ENCODE results near the gene TSPAN8.

The TSPAN8 gene
- total RNA-seq, result 0 reads per million in 3 donors

- Histone ChIP-seq H3K4me1 (ENCODE audit: control insufficient read depth, insufficient read depth, low read length, poor library complexity, severe bottlenecking) (no peaks in the 10 kb centered on the region), H3K27me3 (replicated peaks; ENCODE audit: control insufficient read depth, insufficient read depth, low read length, poor library complexity, severe bottlenecking) (no peaks in the 10 kb centered on the region), H3K27ac (ENCODE audit: insufficient read depth, low read length, poor library complexity, severe bottlenecking) (no peak within 1 kb of the TSS), H3K36me3 (ENCODE audit: control insufficient read depth, insufficient read depth, low read length) (no peaks in the 10 kb centered on the region), H3K4me3 (ENCODE audit: insufficient read depth, low read depth, low read length, poor library complexity, severe bottlenecking) (no peak within 1 kb of the TSS), H3K9me3 (ENCODE audit: control insufficient read depth, low read length) (no peaks in the 10 kb centered on the region)
- DNase-seq, result no peak
These were observed at the start of gene TSPAN8 for GRCh38 chr12:71157601-71158233. Gene TSPAN8 (minus strand): TSS chr12:71157999. CDS start chr12:71157678, 321 bp downstream.

GRCh38 chr12:71201136-71201679, 43.4 kb upstream of the TSPAN8 start:
- no peak for DNase-seq
- no peak overlapping the region for H3K27ac ChIP-seq (ENCODE audit: insufficient read depth, low read length, poor library complexity, severe bottlenecking)
- no peaks in the 10 kb centered on the region for H3K4me1 ChIP-seq (ENCODE audit: control insufficient read depth, insufficient read depth, low read length, poor library complexity, severe bottlenecking)
- no peaks in the 10 kb centered on the region for H3K9me3 ChIP-seq (ENCODE audit: control insufficient read depth, low read length)
- no peaks in the 10 kb centered on the region for H3K36me3 ChIP-seq (ENCODE audit: control insufficient read depth, insufficient read depth, low read length)
- no peaks in the 10 kb centered on the region for H3K27me3 ChIP-seq (replicated peaks; ENCODE audit: control insufficient read depth, insufficient read depth, low read length, poor library complexity, severe bottlenecking)
- no peak overlapping the region for H3K4me3 ChIP-seq (ENCODE audit: insufficient read depth, low read depth, low read length, poor library complexity, severe bottlenecking)

- no peak for DNase-seq
- H3K4me3 ChIP-seq (ENCODE audit: insufficient read depth, low read depth, low read length, poor library complexity, severe bottlenecking), result no peak overlapping the region
- no peaks in the 10 kb centered on the region for H3K27me3 ChIP-seq (replicated peaks; ENCODE audit: control insufficient read depth, insufficient read depth, low read length, poor library complexity, severe bottlenecking)
- H3K27ac ChIP-seq (ENCODE audit: insufficient read depth, low read length, poor library complexity, severe bottlenecking), result no peak overlapping the region
- no peaks in the 10 kb centered on the region for H3K9me3 ChIP-seq (ENCODE audit: control insufficient read depth, low read length)
- H3K4me1 ChIP-seq (ENCODE audit: control insufficient read depth, insufficient read depth, low read length, poor library complexity, severe bottlenecking), result no peaks in the 10 kb centered on the region
- no peaks in the 10 kb centered on the region for H3K36me3 ChIP-seq (ENCODE audit: control insufficient read depth, insufficient read depth, low read length)
These were observed 42.9 kb upstream of the TSPAN8 start for GRCh38 chr12:71200706-71201105.

GRCh38 chr12:71197460-71197859, 39.7 kb upstream of the TSPAN8 start:
- no peaks in the 10 kb centered on the region for H3K4me1 ChIP-seq (ENCODE audit: control insufficient read depth, insufficient read depth, low read length, poor library complexity, severe bottlenecking)
- DNase-seq, result no peak
- H3K27me3 ChIP-seq (replicated peaks; ENCODE audit: control insufficient read depth, insufficient read depth, low read length, poor library complexity, severe bottlenecking), result no peaks in the 10 kb centered on the region
- no peak overlapping the region for H3K4me3 ChIP-seq (ENCODE audit: insufficient read depth, low read depth, low read length, poor library complexity, severe bottlenecking)
- H3K9me3 ChIP-seq (ENCODE audit: control insufficient read depth, low read length), result no peaks in the 10 kb centered on the region
- no peak overlapping the region for H3K27ac ChIP-seq (ENCODE audit: insufficient read depth, low read length, poor library complexity, severe bottlenecking)
- H3K36me3 ChIP-seq (ENCODE audit: control insufficient read depth, insufficient read depth, low read length), result no peaks in the 10 kb centered on the region

GRCh38 chr12:71195338-71195896, 37.6 kb upstream of the TSPAN8 start:
- Histone ChIP-seq H3K27ac (ENCODE audit: insufficient read depth, low read length, poor library complexity, severe bottlenecking) (no peak overlapping the region), H3K4me1 (ENCODE audit: control insufficient read depth, insufficient read depth, low read length, poor library complexity, severe bottlenecking) (no peaks in the 10 kb centered on the region), H3K27me3 (replicated peaks; ENCODE audit: control insufficient read depth, insufficient read depth, low read length, poor library complexity, severe bottlenecking) (no peaks in the 10 kb centered on the region), H3K4me3 (ENCODE audit: insufficient read depth, low read depth, low read length, poor library complexity, severe bottlenecking) (no peak overlapping the region), H3K36me3 (ENCODE audit: control insufficient read depth, insufficient read depth, low read length) (no peaks in the 10 kb centered on the region), H3K9me3 (ENCODE audit: control insufficient read depth, low read length) (no peaks in the 10 kb centered on the region)
- no peak for DNase-seq

- no peak overlapping the region for H3K27ac ChIP-seq (ENCODE audit: insufficient read depth, low read length, poor library complexity, severe bottlenecking)
- DNase-seq, result no peak
- no peaks in the 10 kb centered on the region for H3K36me3 ChIP-seq (ENCODE audit: control insufficient read depth, insufficient read depth, low read length)
- H3K4me1 ChIP-seq (ENCODE audit: control insufficient read depth, insufficient read depth, low read length, poor library complexity, severe bottlenecking), result no peaks in the 10 kb centered on the region
- H3K4me3 ChIP-seq (ENCODE audit: insufficient read depth, low read depth, low read length, poor library complexity, severe bottlenecking), result no peak overlapping the region
- H3K27me3 ChIP-seq (replicated peaks; ENCODE audit: control insufficient read depth, insufficient read depth, low read length, poor library complexity, severe bottlenecking), result no peaks in the 10 kb centered on the region
- H3K9me3 ChIP-seq (ENCODE audit: control insufficient read depth, low read length), result no peaks in the 10 kb centered on the region
These were observed 36.9 kb upstream of the TSPAN8 start for GRCh38 chr12:71194657-71195056.

GRCh38 chr12:71193041-71193440, 35.2 kb upstream of the TSPAN8 start:
- H3K9me3 ChIP-seq (ENCODE audit: control insufficient read depth, low read length), result no peaks in the 10 kb centered on the region
- H3K4me3 ChIP-seq (ENCODE audit: insufficient read depth, low read depth, low read length, poor library complexity, severe bottlenecking), result no peak overlapping the region
- no peaks in the 10 kb centered on the region for H3K4me1 ChIP-seq (ENCODE audit: control insufficient read depth, insufficient read depth, low read length, poor library complexity, severe bottlenecking)
- no peaks in the 10 kb centered on the region for H3K27me3 ChIP-seq (replicated peaks; ENCODE audit: control insufficient read depth, insufficient read depth, low read length, poor library complexity, severe bottlenecking)
- H3K36me3 ChIP-seq (ENCODE audit: control insufficient read depth, insufficient read depth, low read length), result no peaks in the 10 kb centered on the region
- DNase-seq, result no peak
- H3K27ac ChIP-seq (ENCODE audit: insufficient read depth, low read length, poor library complexity, severe bottlenecking), result no peak overlapping the region

GRCh38 chr12:71191509-71192196, 33.9 kb upstream of the TSPAN8 start:
- Histone ChIP-seq H3K9me3 (ENCODE audit: control insufficient read depth, low read length) (no peaks in the 10 kb centered on the region), H3K27ac (ENCODE audit: insufficient read depth, low read length, poor library complexity, severe bottlenecking) (no peak overlapping the region), H3K4me1 (ENCODE audit: control insufficient read depth, insufficient read depth, low read length, poor library complexity, severe bottlenecking) (no peaks in the 10 kb centered on the region), H3K27me3 (replicated peaks; ENCODE audit: control insufficient read depth, insufficient read depth, low read length, poor library complexity, severe bottlenecking) (no peaks in the 10 kb centered on the region), H3K4me3 (ENCODE audit: insufficient read depth, low read depth, low read length, poor library complexity, severe bottlenecking) (no peak overlapping the region), H3K36me3 (ENCODE audit: control insufficient read depth, insufficient read depth, low read length) (no peaks in the 10 kb centered on the region)
- DNase-seq, result no peak

GRCh38 chr12:71190822-71191221, 33.0 kb upstream of the TSPAN8 start:
- Histone ChIP-seq H3K9me3 (ENCODE audit: control insufficient read depth, low read length) (no peaks in the 10 kb centered on the region), H3K4me1 (ENCODE audit: control insufficient read depth, insufficient read depth, low read length, poor library complexity, severe bottlenecking) (no peaks in the 10 kb centered on the region), H3K27me3 (replicated peaks; ENCODE audit: control insufficient read depth, insufficient read depth, low read length, poor library complexity, severe bottlenecking) (no peaks in the 10 kb centered on the region), H3K36me3 (ENCODE audit: control insufficient read depth, insufficient read depth, low read length) (no peaks in the 10 kb centered on the region), H3K27ac (ENCODE audit: insufficient read depth, low read length, poor library complexity, severe bottlenecking) (no peak overlapping the region), H3K4me3 (ENCODE audit: insufficient read depth, low read depth, low read length, poor library complexity, severe bottlenecking) (no peak overlapping the region)
- no peak for DNase-seq

GRCh38 chr12:71187379-71187778, 29.6 kb upstream of the TSPAN8 start:
- no peak overlapping the region for H3K27ac ChIP-seq (ENCODE audit: insufficient read depth, low read length, poor library complexity, severe bottlenecking)
- H3K36me3 ChIP-seq (ENCODE audit: control insufficient read depth, insufficient read depth, low read length), result no peaks in the 10 kb centered on the region
- no peak overlapping the region for H3K4me3 ChIP-seq (ENCODE audit: insufficient read depth, low read depth, low read length, poor library complexity, severe bottlenecking)
- H3K4me1 ChIP-seq (ENCODE audit: control insufficient read depth, insufficient read depth, low read length, poor library complexity, severe bottlenecking), result no peaks in the 10 kb centered on the region
- no peak for DNase-seq
- H3K9me3 ChIP-seq (ENCODE audit: control insufficient read depth, low read length), result no peaks in the 10 kb centered on the region
- no peaks in the 10 kb centered on the region for H3K27me3 ChIP-seq (replicated peaks; ENCODE audit: control insufficient read depth, insufficient read depth, low read length, poor library complexity, severe bottlenecking)
